OCI-LY3 (cell line): ENCODE results near the gene ZBTB16.

ENCODE experiments used
- H2AFZ ChIP-seq: fragments of 200-600, 300-600 bp; shearing (Covaris generic); 2 replicates; pipeline ENCODE4 v1.6.0; 2014; ENCODE audit warnings: antibody characterized with exemption, low read depth, low read length
- H3K27ac ChIP-seq: fragments of 200-600, 300-600 bp; sonication (generic); 2 replicates; pipeline ENCODE4 v1.5.1; 2014; ENCODE audit warnings: mild to moderate bottlenecking, low read length, moderate library complexity, mixed read lengths
- H3K27me3 ChIP-seq: fragments of 200-600, 300-600 bp; sonication (generic); 2 replicates; pipeline ENCODE4 v1.6.1; 2014; ENCODE audit warnings: low read depth, low read length, mixed read lengths
- H3K36me3 ChIP-seq: fragments of 200-600, 300-600 bp; sonication (generic); replicated peaks from 2 replicates; pipeline ENCODE3; 2014; ENCODE audit warnings: low read depth, low read length, mixed read lengths
- H3K4me1 ChIP-seq: fragments of 300-600, 200-600 bp; sonication (generic); 2 replicates; pipeline ENCODE4 v1.6.1; 2014; ENCODE audit warnings: low read length, mixed read lengths
- H3K4me2 ChIP-seq: fragments of 200-600, 300-600 bp; sonication (generic); 2 replicates; pipeline ENCODE4 v1.6.1; 2014; ENCODE audit warnings: low read length, mixed read lengths
- H3K4me3 ChIP-seq: fragments of 300-600, 200-600 bp; sonication (generic); 2 replicates; pipeline ENCODE4 v1.5.1; 2014; ENCODE audit warnings: antibody characterized with exemption, mild to moderate bottlenecking, low read length, moderate library complexity
- H3K79me2 ChIP-seq: fragments of 300-600, 200-600 bp; shearing (Covaris generic); 2 replicates; pipeline ENCODE4 v1.6.1; 2014; ENCODE audit warnings: mild to moderate bottlenecking, low read length, mixed read lengths
- H3K9ac ChIP-seq: fragments of 300-600, 200-600 bp; shearing (Covaris generic); 2 replicates; pipeline ENCODE4 v1.6.0; 2014; ENCODE audit warnings: mild to moderate bottlenecking, low read length, moderate library complexity
- H3K9me3 ChIP-seq: fragments of 200-600, 300-600 bp; shearing (Covaris generic); 2 replicates; pipeline ENCODE4 v1.6.1; 2014; ENCODE audit warnings: low read length, mixed read lengths; ENCODE audit not compliant: insufficient read depth
- H4K20me1 ChIP-seq: fragments of 200-600, 300-600 bp; sonication (generic); 2 replicates; pipeline ENCODE4 v1.6.1; 2016; ENCODE audit warnings: low read length, mixed read lengths; ENCODE audit not compliant: insufficient read depth
- EZH2phosphoT487 ChIP-seq: fragments of 200-600 bp; shearing (Covaris generic); IDR thresholded peaks from 2 replicates; pipeline ENCODE4 v1.6.1; 2018; ENCODE audit warnings: antibody characterized with exemption, mixed run types, low read depth
- TF ChIP-seq, protein P1 (sequence below): fragments of 200-600, 300-600 bp; sonication (generic); IDR thresholded peaks from 2 replicates; pipeline ENCODE4 v1.5.1; 2014; ENCODE audit warnings: antibody characterized with exemption, low read length, low read depth

The ZBTB16 gene

DNA sequence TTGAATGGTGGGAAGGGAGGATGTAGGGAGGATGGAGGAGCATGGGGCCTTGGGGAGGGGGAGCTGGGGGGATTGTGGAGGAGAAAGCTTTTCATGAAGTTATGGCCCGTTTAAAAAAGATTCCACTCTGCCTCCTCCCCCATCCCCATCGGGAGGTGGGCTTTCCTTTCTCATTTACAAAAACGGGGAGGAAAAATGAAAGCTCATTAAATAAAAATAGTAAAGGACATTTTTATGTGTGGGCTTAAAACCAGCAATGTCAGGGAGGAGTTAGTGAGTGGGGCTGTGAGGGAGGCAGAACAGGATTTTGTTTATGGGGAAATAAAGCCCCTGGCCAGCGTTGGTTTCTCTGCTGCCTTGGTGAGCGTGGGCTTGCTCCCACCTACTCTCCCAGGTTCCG is 83.2 kb downstream of the ZBTB16 start:
- Histone ChIP-seq H4K20me1 (no peaks in the 10 kb centered on the region), H3K27me3 (peaks cover 24% of the 10 kb centered on the region), H3K4me2 (no peak overlapping the region), H3K36me3 (no peaks in the 10 kb centered on the region), H3K79me2 (no peaks in the 10 kb centered on the region), H3K27ac (no peak overlapping the region), H3K9ac (no peak overlapping the region), H3K4me1 (no peaks in the 10 kb centered on the region), H3K9me3 (no peaks in the 10 kb centered on the region), H3K4me3 (no peak overlapping the region), H2AFZ (no peak overlapping the region)
- TF ChIP-seq, protein P1, sequence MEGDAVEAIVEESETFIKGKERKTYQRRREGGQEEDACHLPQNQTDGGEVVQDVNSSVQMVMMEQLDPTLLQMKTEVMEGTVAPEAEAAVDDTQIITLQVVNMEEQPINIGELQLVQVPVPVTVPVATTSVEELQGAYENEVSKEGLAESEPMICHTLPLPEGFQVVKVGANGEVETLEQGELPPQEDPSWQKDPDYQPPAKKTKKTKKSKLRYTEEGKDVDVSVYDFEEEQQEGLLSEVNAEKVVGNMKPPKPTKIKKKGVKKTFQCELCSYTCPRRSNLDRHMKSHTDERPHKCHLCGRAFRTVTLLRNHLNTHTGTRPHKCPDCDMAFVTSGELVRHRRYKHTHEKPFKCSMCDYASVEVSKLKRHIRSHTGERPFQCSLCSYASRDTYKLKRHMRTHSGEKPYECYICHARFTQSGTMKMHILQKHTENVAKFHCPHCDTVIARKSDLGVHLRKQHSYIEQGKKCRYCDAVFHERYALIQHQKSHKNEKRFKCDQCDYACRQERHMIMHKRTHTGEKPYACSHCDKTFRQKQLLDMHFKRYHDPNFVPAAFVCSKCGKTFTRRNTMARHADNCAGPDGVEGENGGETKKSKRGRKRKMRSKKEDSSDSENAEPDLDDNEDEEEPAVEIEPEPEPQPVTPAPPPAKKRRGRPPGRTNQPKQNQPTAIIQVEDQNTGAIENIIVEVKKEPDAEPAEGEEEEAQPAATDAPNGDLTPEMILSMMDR, result no peak
- no peak for TF ChIP-seq EZH2phosphoT487

DNA sequence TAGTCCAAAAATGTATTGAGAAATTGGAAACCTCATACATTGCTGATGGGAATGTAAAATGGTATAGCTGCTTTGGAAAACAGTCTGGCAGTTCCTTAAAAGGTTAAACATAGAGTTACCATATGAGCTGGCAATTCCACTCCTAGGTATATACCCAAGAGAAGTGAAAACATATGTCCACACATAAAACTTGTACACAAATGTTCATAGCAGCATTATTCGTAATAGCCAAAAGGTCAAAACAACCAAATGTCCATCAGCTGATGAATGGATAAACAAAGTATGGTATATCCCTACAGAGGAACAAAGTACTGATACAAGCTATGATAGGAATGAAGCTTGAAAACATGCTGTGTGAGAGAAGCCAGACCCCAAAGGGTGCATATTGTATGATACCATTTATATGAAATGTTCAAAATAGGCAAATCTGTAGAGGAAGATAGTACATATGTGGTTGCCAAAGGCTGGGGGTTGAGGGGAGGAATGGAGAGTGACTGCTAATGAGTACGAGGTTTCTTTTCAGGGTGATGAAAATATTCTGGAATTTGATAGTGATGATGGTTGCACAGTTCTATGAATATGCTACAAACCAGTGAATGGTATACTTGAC is 85.8 kb downstream of the ZBTB16 start:
- no peaks in the 10 kb centered on the region for H3K9me3 ChIP-seq
- no peak for TF ChIP-seq EZH2phosphoT487
- TF ChIP-seq, protein P1, result no peak
- H3K9ac ChIP-seq, result no peak overlapping the region
- peaks cover 31% of the 10 kb centered on the region for H3K27me3 ChIP-seq
- H4K20me1 ChIP-seq, result no peaks in the 10 kb centered on the region
- H3K79me2 ChIP-seq, result no peaks in the 10 kb centered on the region
- H3K27ac ChIP-seq, result no peak overlapping the region
- no peaks in the 10 kb centered on the region for H3K4me1 ChIP-seq
- no peaks in the 10 kb centered on the region for H3K36me3 ChIP-seq
- H3K4me2 ChIP-seq, result no peak overlapping the region
- H3K4me3 ChIP-seq, result no peak overlapping the region
- no peak overlapping the region for H2AFZ ChIP-seq

DNA sequence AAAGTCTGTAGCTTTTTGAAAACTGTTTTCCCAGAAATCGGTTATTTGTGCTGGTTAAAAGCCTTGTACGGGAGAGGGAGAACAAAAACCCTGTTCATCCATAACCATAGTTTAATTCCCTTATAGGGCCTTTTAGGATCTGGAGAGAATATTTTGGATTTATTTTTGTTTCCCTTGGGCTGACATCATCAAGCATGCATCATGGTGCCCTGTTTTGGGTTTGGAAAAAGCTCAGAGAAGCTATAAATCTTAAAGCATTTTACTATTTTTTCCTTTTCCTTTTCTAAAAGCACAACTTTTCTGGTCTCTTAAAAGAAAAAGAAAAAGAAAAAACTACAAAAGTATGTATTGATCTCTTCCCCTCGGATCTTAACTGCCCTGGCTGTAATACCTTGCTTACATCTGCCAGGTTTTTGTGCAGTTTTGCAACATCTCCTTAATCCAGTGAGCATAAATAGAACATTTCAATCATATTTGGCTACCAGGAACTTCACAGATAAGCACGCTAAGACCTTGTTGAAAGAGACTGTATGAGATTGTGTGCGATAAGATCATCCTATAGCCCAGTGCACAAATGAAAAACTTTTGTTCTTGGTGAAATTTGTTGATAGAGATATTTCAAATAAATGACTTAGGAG is 88.0 kb downstream of the ZBTB16 start:
- Histone ChIP-seq H3K36me3 (no peaks in the 10 kb centered on the region), H3K27me3 (peaks cover 26% of the 10 kb centered on the region), H3K4me1 (no peaks in the 10 kb centered on the region), H3K9ac (no peak overlapping the region), H3K79me2 (no peaks in the 10 kb centered on the region), H3K9me3 (no peaks in the 10 kb centered on the region), H2AFZ (no peak overlapping the region), H4K20me1 (no peaks in the 10 kb centered on the region), H3K4me3 (no peak overlapping the region), H3K4me2 (no peak overlapping the region), H3K27ac (no peak overlapping the region)
- TF ChIP-seq, protein P1, result no peak
- TF ChIP-seq EZH2phosphoT487, result no peak

DNA sequence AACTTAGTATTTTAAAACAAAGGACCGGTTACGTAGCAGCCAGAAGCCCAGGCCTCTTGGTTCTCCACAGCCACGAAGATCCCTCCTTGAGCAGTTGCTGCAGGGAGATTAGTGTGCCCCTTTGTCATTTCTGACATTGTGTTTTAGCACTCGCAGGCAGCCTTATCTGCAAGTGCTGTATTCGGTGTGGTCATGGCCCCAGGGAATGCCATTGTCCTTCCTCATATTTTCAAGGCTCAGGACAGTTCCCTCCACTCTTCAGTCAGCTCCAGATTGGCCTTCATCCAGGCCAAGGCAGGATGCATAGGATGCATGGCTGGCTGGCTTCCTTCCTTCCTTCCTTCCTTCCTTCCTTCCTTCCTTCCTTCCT is 88.5 kb downstream of the ZBTB16 start:
- Histone ChIP-seq H3K4me1 (no peaks in the 10 kb centered on the region), H3K27ac (no peak overlapping the region), H3K27me3 (peaks cover 25% of the 10 kb centered on the region), H3K4me3 (no peak overlapping the region), H3K9me3 (no peaks in the 10 kb centered on the region), H4K20me1 (no peaks in the 10 kb centered on the region), H3K79me2 (no peaks in the 10 kb centered on the region), H3K4me2 (no peak overlapping the region), H3K36me3 (no peaks in the 10 kb centered on the region), H3K9ac (no peak overlapping the region), H2AFZ (no peak overlapping the region)
- no peak for TF ChIP-seq EZH2phosphoT487
- TF ChIP-seq, protein P1, result no peak
